ENCODE measurements around the gene ADAMTS13.

DNA sequence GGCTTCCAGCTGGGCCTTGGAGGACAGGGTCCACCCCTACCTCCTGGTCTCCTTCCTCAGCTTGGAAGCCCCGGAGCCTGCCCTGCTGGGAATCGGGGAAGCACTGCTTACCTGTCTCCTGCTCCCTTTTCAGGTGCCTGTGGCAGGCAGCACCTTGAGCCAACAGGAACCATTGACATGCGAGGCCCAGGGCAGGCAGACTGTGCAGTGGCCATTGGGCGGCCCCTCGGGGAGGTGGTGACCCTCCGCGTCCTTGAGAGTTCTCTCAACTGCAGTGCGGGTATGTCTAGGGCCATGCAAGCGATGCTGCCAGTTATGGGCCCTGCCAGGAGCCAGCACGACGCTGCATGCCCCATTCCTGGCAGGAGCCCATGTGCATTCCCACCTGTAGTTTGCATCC lies 33.8 kb downstream of the ADAMTS13 start:
- TF ChIP-seq ELF4 (CRISPR knock-in tag; IDR thresholded peaks at IDR 0.05; ENCODE audit: low read depth) (no peak), ZBTB21 (CRISPR knock-in tag; IDR thresholded peaks at IDR 0.05; ENCODE audit: borderline replicate concordance) (no peak)
- TF ChIP-seq, protein P1, sequence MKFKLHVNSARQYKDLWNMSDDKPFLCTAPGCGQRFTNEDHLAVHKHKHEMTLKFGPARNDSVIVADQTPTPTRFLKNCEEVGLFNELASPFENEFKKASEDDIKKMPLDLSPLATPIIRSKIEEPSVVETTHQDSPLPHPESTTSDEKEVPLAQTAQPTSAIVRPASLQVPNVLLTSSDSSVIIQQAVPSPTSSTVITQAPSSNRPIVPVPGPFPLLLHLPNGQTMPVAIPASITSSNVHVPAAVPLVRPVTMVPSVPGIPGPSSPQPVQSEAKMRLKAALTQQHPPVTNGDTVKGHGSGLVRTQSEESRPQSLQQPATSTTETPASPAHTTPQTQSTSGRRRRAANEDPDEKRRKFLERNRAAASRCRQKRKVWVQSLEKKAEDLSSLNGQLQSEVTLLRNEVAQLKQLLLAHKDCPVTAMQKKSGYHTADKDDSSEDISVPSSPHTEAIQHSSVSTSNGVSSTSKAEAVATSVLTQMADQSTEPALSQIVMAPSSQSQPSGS (CRISPR knock-in tag; IDR thresholded peaks at IDR 0.05; ENCODE audit: borderline replicate concordance, low read depth): no peak
- TF ChIP-seq, protein P2, sequence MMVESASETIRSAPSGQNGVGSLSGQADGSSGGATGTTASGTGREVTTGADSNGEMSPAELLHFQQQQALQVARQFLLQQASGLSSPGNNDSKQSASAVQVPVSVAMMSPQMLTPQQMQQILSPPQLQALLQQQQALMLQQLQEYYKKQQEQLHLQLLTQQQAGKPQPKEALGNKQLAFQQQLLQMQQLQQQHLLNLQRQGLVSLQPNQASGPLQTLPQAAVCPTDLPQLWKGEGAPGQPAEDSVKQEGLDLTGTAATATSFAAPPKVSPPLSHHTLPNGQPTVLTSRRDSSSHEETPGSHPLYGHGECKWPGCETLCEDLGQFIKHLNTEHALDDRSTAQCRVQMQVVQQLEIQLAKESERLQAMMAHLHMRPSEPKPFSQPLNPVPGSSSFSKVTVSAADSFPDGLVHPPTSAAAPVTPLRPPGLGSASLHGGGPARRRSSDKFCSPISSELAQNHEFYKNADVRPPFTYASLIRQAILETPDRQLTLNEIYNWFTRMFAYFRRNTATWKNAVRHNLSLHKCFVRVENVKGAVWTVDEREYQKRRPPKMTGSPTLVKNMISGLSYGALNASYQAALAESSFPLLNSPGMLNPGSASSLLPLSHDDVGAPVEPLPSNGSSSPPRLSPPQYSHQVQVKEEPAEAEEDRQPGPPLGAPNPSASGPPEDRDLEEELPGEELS (CRISPR knock-in tag; IDR thresholded peaks at IDR 0.05): no peak
- TF ChIP-seq, protein P3, sequence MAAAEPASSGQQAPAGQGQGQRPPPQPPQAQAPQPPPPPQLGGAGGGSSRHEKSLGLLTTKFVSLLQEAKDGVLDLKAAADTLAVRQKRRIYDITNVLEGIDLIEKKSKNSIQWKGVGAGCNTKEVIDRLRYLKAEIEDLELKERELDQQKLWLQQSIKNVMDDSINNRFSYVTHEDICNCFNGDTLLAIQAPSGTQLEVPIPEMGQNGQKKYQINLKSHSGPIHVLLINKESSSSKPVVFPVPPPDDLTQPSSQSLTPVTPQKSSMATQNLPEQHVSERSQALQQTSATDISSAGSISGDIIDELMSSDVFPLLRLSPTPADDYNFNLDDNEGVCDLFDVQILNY (CRISPR knock-in tag; IDR thresholded peaks at IDR 0.05): no peak
- TF ChIP-seq, protein P4, sequence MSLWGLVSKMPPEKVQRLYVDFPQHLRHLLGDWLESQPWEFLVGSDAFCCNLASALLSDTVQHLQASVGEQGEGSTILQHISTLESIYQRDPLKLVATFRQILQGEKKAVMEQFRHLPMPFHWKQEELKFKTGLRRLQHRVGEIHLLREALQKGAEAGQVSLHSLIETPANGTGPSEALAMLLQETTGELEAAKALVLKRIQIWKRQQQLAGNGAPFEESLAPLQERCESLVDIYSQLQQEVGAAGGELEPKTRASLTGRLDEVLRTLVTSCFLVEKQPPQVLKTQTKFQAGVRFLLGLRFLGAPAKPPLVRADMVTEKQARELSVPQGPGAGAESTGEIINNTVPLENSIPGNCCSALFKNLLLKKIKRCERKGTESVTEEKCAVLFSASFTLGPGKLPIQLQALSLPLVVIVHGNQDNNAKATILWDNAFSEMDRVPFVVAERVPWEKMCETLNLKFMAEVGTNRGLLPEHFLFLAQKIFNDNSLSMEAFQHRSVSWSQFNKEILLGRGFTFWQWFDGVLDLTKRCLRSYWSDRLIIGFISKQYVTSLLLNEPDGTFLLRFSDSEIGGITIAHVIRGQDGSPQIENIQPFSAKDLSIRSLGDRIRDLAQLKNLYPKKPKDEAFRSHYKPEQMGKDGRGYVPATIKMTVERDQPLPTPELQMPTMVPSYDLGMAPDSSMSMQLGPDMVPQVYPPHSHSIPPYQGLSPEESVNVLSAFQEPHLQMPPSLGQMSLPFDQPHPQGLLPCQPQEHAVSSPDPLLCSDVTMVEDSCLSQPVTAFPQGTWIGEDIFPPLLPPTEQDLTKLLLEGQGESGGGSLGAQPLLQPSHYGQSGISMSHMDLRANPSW (CRISPR knock-in tag; conservative IDR thresholded peaks at IDR 0.05; ENCODE audit: low read depth): no peak
